GM20000 (cell line): ENCODE measurements around the gene ZNF76.

ENCODE experiments used
- DNase-seq: peaks from one replicate; pipeline ENCODE4 v3.0.0; 2012; ENCODE audit warnings: low spot score
- TF ChIP-seq, protein P1 (sequence below): IDR thresholded peaks from 2 replicates; pipeline ENCODE4 v1.5.1; 2012; ENCODE audit warnings: mild to moderate bottlenecking, control low read depth; ENCODE audit errors: extremely low read depth, missing control alignments

Gene ZNF76

DNA sequence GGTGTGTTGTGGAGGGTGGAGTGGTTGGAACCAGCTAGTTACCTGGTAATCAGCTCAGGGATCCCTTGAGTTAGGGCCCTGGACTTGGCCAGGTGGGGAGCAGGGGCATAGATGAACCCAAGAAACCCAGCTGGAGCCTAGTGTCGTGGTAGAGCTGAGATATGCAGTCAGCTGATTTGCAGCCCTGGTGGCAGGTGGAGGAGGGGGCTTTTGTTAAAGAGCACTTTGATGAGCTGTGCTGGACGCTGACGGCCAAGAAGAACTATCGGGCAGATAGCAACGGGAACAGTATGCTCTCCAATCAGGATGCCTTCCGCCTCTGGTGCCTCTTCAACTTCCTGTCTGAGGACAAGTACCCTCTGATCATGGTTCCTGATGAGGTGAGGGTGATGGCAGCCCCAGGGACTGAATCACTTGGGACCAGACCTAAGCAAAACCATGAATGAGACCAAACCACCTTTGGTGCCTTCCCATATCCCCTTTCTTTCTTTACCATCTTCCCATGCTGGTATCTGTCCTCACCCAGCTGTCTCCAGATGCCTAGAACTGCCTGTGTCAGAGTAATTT is 50.8 kb downstream of the ZNF76 start:
- no peak for DNase-seq
- TF ChIP-seq, protein P1, sequence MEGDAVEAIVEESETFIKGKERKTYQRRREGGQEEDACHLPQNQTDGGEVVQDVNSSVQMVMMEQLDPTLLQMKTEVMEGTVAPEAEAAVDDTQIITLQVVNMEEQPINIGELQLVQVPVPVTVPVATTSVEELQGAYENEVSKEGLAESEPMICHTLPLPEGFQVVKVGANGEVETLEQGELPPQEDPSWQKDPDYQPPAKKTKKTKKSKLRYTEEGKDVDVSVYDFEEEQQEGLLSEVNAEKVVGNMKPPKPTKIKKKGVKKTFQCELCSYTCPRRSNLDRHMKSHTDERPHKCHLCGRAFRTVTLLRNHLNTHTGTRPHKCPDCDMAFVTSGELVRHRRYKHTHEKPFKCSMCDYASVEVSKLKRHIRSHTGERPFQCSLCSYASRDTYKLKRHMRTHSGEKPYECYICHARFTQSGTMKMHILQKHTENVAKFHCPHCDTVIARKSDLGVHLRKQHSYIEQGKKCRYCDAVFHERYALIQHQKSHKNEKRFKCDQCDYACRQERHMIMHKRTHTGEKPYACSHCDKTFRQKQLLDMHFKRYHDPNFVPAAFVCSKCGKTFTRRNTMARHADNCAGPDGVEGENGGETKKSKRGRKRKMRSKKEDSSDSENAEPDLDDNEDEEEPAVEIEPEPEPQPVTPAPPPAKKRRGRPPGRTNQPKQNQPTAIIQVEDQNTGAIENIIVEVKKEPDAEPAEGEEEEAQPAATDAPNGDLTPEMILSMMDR = no peak

DNA sequence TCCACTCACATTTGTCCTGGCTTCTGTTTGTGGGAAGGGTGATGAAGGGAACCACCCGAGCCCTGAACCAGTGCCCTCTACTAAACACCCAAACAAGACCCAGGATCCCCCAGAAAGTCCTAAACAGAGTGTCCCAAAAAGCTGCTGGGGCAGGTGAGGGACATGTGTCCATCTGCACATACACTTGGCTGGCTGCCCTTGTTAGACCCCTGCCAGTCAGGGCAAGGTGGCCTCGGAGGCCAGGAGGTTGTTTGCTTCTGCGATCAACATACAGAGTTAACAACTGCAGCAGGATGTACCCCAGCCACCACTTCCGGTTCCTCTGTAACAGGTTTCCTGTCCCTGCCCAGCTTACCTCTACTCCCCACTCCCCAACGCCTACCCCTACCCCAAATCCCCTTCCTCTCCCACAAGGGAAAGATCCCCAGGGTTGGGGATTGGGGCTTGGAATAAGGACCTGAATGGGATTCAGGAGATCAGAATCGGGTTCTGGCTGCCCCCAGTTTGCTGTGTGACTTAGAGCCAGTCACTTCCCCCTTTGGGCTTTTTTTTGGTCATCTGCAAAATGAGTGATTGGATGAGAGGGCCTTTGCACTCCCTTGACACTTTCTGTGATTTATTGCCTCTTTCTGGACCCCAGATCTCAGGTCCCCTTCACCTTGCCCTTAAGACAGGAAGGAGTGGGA is 52.0 kb downstream of the ZNF76 start:
- TF ChIP-seq, protein P1 = no peak
- peak; percentile 55 for DNase-seq

DNA sequence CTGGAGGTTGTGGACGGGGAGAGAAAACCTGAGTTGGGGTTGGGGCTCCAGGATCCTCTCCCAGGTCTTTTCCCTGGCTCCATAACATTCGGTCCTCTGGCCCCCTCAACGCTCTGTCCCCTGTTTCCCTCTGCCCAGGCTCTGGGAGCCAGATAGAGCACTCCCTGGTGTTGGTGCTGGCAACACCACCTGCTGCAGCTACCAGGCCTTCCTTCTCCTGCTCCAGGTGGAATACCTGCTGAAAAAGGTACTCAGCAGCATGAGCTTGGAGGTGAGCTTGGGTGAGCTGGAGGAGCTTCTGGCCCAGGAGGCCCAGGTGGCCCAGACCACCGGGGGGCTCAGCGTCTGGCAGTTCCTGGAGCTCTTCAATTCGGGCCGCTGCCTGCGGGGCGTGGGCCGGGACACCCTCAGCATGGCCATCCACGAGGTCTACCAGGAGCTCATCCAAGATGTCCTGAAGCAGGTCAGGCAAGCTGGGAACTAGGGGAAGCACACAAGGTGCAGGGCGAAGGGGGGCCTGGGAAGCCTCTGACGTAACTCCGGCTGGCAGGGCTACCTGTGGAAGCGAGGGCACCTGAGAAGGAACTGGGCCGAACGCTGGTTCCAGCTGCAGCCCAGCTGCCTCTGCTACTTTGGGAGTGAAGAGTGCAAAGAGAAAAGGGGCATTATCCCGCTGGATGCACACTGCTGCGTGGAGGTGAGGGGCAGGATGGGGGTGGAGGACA is 52.7 kb downstream of the ZNF76 start:
- DNase-seq = no peak
- TF ChIP-seq, protein P1 = no peak

DNA sequence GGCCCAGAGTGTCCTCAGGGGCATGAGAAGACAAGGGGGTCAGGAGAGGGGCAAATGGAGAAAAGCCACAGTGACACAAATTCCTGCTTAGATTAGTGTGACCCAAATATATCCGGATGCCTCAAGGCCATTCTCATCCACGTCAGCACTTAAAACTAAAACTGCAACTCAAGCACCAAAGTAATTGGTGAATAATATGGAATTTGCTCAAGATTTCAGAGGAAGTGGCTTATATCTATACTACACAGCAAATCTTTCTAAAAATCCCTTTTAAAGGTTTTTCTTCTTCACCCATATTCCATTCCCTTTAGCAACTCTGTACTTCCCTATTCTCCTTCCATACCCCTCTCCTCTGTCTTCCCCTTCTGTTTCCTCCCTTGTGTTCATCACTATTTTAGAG is 53.3 kb downstream of the ZNF76 start:
- no peak for DNase-seq
- TF ChIP-seq, protein P1 = no peak

DNA sequence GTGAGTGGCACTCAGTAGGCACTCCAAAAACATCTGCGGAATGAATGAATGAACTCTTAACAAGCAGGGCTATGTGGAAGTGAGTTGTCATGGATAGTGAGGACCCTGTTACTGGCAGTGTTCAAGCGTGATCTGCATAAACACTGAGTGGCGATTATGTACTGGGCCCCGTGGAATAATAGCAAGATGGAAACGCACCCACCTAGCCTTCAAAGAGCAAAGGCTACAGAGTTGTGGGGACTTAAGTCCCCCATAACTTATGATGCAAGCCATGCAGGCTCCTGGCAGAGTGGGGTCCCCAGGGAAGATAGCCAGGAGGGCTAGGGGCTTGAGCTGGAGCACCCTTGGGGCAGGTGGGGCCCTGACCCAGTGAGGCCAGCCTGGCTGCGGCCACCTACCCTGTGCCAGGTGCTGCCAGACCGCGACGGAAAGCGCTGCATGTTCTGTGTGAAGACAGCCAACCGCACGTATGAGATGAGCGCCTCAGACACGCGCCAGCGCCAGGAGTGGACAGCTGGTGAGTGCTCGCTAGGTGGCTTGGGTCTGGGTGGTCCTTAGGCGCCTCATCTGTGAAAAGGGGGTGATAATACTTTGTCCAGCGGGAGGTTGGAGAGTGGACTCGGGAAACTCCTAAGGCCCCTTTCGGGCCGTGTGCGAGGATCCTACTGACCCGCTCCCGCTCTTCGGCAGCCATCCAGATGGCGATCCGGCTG is 58.1 kb downstream of the ZNF76 start:
- TF ChIP-seq, protein P1 = no peak
- DNase-seq = no peak

DNA sequence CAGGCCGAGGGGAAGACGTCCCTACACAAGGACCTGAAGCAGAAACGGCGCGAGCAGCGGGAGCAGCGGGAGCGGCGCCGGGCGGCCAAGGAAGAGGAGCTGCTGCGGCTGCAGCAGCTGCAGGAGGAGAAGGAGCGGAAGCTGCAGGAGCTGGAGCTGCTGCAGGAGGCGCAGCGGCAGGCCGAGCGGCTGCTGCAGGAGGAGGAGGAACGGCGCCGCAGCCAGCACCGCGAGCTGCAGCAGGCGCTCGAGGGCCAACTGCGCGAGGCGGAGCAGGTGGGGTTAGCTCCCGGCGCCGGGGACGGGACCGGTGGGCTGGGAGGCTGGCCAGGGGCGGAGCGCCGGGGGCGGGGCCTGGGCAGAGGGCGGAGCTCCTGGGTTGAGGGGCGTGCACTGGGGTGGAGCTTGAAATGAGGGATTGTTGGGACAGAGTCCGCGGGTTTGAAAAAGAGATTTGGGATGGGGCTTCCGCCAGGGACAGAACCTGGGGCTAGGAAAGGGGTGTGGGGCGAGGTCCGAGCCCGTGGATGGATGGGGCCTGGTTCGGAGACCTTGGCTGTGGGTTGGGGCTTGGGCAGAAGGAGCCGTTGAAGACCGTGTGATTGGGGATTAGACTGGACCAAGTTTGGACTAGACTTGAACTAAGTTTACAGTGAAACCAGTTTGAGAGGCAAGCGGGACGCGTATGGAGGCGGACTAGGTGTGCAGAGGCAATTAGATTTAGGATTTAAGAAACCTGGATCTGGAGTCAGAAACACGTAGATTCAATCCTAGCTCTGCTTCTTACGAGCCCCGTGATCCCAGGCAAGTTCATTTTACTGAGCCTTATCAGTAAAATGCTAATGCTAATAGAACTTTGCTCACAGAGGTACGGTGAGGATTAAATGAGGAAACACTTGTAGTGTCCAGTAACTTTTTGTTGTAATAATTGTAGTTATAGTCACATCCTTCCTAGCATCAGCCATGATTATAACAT is 58.9 kb downstream of the ZNF76 start:
- TF ChIP-seq, protein P1 = no peak
- DNase-seq = no peak
